Neural cell (in vitro differentiated cells): ENCODE data around the gene FHOD1. TPM values are rescaled to one million over a fixed set of nuclear protein-coding genes. Genes with fewer than 3 reads are reported as not detected.

ENCODE experiments used
- H2AFZ ChIP-seq: fragments of 200-600, 300-800 bp; sonication (generic), shearing (Covaris generic); 2 replicates; pipeline ENCODE4 v1.6.0; 2014; ENCODE audit warnings: low read depth, mild to moderate bottlenecking, antibody characterized with exemption, low read length, moderate library complexity
- H3F3A ChIP-seq: fragments of 200-600 bp; shearing (Covaris generic); 2 replicates; pipeline ENCODE4 v1.6.1; 2016; ENCODE audit warnings: mild to moderate bottlenecking, moderate library complexity, mixed read lengths, antibody characterized with exemption, low read length; ENCODE audit not compliant: insufficient read depth, poor library complexity, severe bottlenecking
- H3K27ac ChIP-seq: fragments of 200-600, 300-800 bp; sonication (generic), shearing (Covaris generic); 2 replicates; pipeline ENCODE4 v1.5.1; 2014; ENCODE audit warnings: mild to moderate bottlenecking, low read length, moderate library complexity
- H3K27me3 ChIP-seq: fragments of 300-800, 200-600 bp; sonication (generic), shearing (Covaris generic); 2 replicates; pipeline ENCODE4 v1.6.0; 2014; ENCODE audit warnings: mild to moderate bottlenecking, low read depth, low read length, moderate library complexity; ENCODE audit not compliant: insufficient read depth
- H3K36me3 ChIP-seq: fragments of 300-800, 200-600 bp; sonication (generic), shearing (Covaris generic); 2 replicates; pipeline ENCODE4 v1.5.1; 2014; ENCODE audit warnings: mild to moderate bottlenecking, antibody characterized with exemption, low read length, moderate library complexity; ENCODE audit not compliant: insufficient read depth
- H3K4me2 ChIP-seq: fragments of 300-800, 200-600 bp; sonication (generic), shearing (Covaris generic); 2 replicates; pipeline ENCODE4 v1.6.0; 2014; ENCODE audit warnings: mild to moderate bottlenecking, low read length
- H3K4me3 ChIP-seq: fragments of 300-800, 200-600 bp; sonication (generic), shearing (Covaris generic); 2 replicates; pipeline ENCODE4 v1.5.1; 2014; ENCODE audit warnings: mild to moderate bottlenecking, low read length, moderate library complexity
- H3K79me2 ChIP-seq: fragments of 200-600 bp; shearing (Covaris generic); replicated peaks from 2 replicates; pipeline ENCODE4 v1.6.0; 2014; ENCODE audit warnings: mild to moderate bottlenecking, low read length, moderate library complexity; ENCODE audit not compliant: insufficient read depth
- H3K9ac ChIP-seq: fragments of 300-800, 200-600 bp; sonication (generic), shearing (Covaris generic); 2 replicates; pipeline ENCODE4 v1.6.1; 2016; ENCODE audit warnings: mild to moderate bottlenecking, low read length, mixed read lengths
- H3K9me2 ChIP-seq: fragments of 200-600 bp; shearing (Covaris generic); 2 replicates; pipeline ENCODE4 v1.6.1; 2016; ENCODE audit warnings: mild to moderate bottlenecking, low read length, mixed read lengths; ENCODE audit not compliant: insufficient read depth
- H3K9me3 ChIP-seq: fragments of 200-600, 300-800 bp; sonication (generic), shearing (Covaris generic); 2 replicates; pipeline ENCODE4 v1.6.1; 2016; ENCODE audit warnings: mild to moderate bottlenecking, mixed run types, low read length, moderate library complexity, mixed read lengths
- H4K20me1 ChIP-seq: fragments of 200-600 bp; shearing (Covaris generic); 2 replicates; pipeline ENCODE4 v1.6.1; 2016; ENCODE audit warnings: mild to moderate bottlenecking, mixed run types; ENCODE audit not compliant: insufficient read depth
- EP300 ChIP-seq: fragments of 450-650 bp; conservative IDR thresholded peaks from 2 replicates; pipeline ENCODE4 v1.6.1; 2014; ENCODE audit warnings: antibody characterized with exemption, mild to moderate bottlenecking, moderate library complexity; ENCODE audit not compliant: poor library complexity, severe bottlenecking
- EZH2 ChIP-seq: fragments of 200-600, 300-800 bp; shearing (Covaris generic), sonication (generic); IDR thresholded peaks from 2 replicates; pipeline ENCODE4 v1.6.1; 2014; ENCODE audit warnings: antibody characterized with exemption, low read length, borderline replicate concordance, mild to moderate bottlenecking; ENCODE audit not compliant: insufficient read depth, poor library complexity, severe bottlenecking
- MXI1 ChIP-seq: fragments of 450-650 bp; conservative IDR thresholded peaks from 2 replicates; pipeline ENCODE4 v1.6.1; 2014; ENCODE audit warnings: antibody characterized with exemption, mild to moderate bottlenecking; ENCODE audit not compliant: poor library complexity, severe bottlenecking
- POLR2AphosphoS5 ChIP-seq: IDR thresholded peaks from 2 replicates; pipeline ENCODE4 v1.6.1; 2012
- RAD21 ChIP-seq: fragments of 450-650 bp; conservative IDR thresholded peaks from 2 replicates; pipeline ENCODE4 v1.6.1; 2014; ENCODE audit warnings: antibody characterized with exemption, mild to moderate bottlenecking, moderate library complexity
- SMC3 ChIP-seq: fragments of 450-650 bp; conservative IDR thresholded peaks from 2 replicates; pipeline ENCODE4 v1.6.1; 2014; ENCODE audit warnings: antibody characterized with exemption, mild to moderate bottlenecking, moderate library complexity; ENCODE audit not compliant: poor library complexity
- TAF1 ChIP-seq: IDR thresholded peaks from 2 replicates; pipeline ENCODE4 v1.6.1; 2012; ENCODE audit warnings: low read depth
- polyA plus RNA-seq: library from polyadenylated mRNA; depleted of rRNA; stranded (reverse); fragments of >200 nt; gene quantifications from 2 replicates; pipeline ENCODE4 v1.2.3, GENCODE V29; 2014
- TF ChIP-seq, protein P1 (sequence below): fragments of 450-650 bp; IDR thresholded peaks from 2 replicates; pipeline ENCODE4 v1.5.1; 2014; ENCODE audit warnings: antibody characterized with exemption, mild to moderate bottlenecking, moderate library complexity; ENCODE audit not compliant: poor library complexity, severe bottlenecking
- TF ChIP-seq, protein P2 (sequence below): IDR thresholded peaks from 2 replicates; pipeline ENCODE4 v1.6.1; 2012; ENCODE audit warnings: borderline replicate concordance

The FHOD1 gene
- polyA plus RNA-seq, 1 donor from 2014 or later, result 6.3 TPM

DNA sequence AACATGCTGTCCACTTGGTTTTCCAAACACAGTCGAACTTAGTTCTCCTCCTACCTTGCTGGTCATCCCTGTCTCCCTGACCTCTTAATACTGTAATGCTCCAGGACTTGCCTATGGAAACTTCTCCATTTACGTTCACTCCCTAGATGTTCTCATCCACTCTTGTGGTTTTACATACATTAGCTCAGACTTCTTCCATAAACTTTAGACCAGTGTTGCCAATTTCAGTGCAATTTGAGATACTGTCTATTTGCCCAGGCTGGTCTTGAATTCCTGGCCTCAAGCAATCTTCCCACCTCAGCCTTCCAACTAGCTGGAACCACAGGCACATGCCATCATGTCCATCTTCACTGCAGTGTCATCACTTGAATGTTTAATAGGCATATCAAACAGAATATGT lies 65.0 kb downstream of the FHOD1 start:
- Histone ChIP-seq H3F3A (no peaks in the 10 kb centered on the region), H3K27me3 (peaks cover 19% of the 10 kb centered on the region), H3K4me2 (peak overlapping the region; percentile 76), H3K9ac (peak overlapping the region; percentile 94), H3K4me3 (peak overlapping the region; percentile 91), H3K9me3 (no peaks in the 10 kb centered on the region), H4K20me1 (peaks cover 9% of the 10 kb centered on the region), H3K27ac (no peak overlapping the region), H3K9me2 (no peaks in the 10 kb centered on the region), H3K36me3 (no peaks in the 10 kb centered on the region), H2AFZ (no peak overlapping the region), H3K79me2 (peaks cover 24% of the 10 kb centered on the region)
- TF ChIP-seq, protein P1, sequence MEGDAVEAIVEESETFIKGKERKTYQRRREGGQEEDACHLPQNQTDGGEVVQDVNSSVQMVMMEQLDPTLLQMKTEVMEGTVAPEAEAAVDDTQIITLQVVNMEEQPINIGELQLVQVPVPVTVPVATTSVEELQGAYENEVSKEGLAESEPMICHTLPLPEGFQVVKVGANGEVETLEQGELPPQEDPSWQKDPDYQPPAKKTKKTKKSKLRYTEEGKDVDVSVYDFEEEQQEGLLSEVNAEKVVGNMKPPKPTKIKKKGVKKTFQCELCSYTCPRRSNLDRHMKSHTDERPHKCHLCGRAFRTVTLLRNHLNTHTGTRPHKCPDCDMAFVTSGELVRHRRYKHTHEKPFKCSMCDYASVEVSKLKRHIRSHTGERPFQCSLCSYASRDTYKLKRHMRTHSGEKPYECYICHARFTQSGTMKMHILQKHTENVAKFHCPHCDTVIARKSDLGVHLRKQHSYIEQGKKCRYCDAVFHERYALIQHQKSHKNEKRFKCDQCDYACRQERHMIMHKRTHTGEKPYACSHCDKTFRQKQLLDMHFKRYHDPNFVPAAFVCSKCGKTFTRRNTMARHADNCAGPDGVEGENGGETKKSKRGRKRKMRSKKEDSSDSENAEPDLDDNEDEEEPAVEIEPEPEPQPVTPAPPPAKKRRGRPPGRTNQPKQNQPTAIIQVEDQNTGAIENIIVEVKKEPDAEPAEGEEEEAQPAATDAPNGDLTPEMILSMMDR, result no peak
- TF ChIP-seq MXI1, result no peak
- TF ChIP-seq POLR2AphosphoS5, result no peak
- TF ChIP-seq TAF1, result no peak
- no peak for TF ChIP-seq EZH2
- TF ChIP-seq EP300, result no peak
- no peak for TF ChIP-seq RAD21
- TF ChIP-seq SMC3, result no peak
- TF ChIP-seq, protein P2, sequence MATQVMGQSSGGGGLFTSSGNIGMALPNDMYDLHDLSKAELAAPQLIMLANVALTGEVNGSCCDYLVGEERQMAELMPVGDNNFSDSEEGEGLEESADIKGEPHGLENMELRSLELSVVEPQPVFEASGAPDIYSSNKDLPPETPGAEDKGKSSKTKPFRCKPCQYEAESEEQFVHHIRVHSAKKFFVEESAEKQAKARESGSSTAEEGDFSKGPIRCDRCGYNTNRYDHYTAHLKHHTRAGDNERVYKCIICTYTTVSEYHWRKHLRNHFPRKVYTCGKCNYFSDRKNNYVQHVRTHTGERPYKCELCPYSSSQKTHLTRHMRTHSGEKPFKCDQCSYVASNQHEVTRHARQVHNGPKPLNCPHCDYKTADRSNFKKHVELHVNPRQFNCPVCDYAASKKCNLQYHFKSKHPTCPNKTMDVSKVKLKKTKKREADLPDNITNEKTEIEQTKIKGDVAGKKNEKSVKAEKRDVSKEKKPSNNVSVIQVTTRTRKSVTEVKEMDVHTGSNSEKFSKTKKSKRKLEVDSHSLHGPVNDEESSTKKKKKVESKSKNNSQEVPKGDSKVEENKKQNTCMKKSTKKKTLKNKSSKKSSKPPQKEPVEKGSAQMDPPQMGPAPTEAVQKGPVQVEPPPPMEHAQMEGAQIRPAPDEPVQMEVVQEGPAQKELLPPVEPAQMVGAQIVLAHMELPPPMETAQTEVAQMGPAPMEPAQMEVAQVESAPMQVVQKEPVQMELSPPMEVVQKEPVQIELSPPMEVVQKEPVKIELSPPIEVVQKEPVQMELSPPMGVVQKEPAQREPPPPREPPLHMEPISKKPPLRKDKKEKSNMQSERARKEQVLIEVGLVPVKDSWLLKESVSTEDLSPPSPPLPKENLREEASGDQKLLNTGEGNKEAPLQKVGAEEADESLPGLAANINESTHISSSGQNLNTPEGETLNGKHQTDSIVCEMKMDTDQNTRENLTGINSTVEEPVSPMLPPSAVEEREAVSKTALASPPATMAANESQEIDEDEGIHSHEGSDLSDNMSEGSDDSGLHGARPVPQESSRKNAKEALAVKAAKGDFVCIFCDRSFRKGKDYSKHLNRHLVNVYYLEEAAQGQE, result no peak

DNA sequence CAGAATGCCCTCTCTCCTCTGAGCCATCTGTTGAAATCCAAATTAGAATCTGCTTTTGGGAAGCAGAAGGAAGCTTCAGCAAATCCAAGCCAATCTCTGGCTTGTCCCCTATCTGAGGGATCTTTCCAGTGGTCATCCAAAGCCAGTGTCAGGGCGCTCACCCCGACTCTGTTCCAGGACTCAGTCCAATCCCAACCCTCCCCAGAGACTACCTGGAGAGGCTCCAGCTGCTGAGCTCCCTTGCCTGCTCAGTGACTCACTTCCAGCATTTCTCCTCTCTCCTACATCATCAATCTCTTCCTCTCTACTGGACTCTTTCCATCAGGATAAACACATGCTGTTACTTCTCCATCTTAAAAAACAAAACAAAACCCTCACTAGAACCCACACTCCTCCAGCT lies 65.9 kb downstream of the FHOD1 start:
- H4K20me1 ChIP-seq, result peaks cover 9% of the 10 kb centered on the region

More for the DNA sequence above, 65.9 kb downstream of the FHOD1 start:
- H3F3A ChIP-seq, result no peaks in the 10 kb centered on the region
- H3K9me2 ChIP-seq, result no peaks in the 10 kb centered on the region
- no peak overlapping the region for H3K9ac ChIP-seq
- peaks cover 20% of the 10 kb centered on the region for H3K27me3 ChIP-seq
- H3K79me2 ChIP-seq, result peaks cover 24% of the 10 kb centered on the region
- no peak overlapping the region for H3K27ac ChIP-seq
- H3K9me3 ChIP-seq, result no peaks in the 10 kb centered on the region
- no peak overlapping the region for H2AFZ ChIP-seq
- no peak for TF ChIP-seq EZH2
- no peak for TF ChIP-seq SMC3
- TF ChIP-seq, protein P1, result no peak
- TF ChIP-seq POLR2AphosphoS5, result no peak
- no peak for TF ChIP-seq TAF1
- TF ChIP-seq, protein P2, result no peak
- no peak for TF ChIP-seq MXI1
- TF ChIP-seq EP300, result no peak
- no peak for TF ChIP-seq RAD21
- peak overlapping the region; percentile 19 for H3K4me2 ChIP-seq
- no peaks in the 10 kb centered on the region for H3K36me3 ChIP-seq
- peak overlapping the region; percentile 91 for H3K4me3 ChIP-seq
